Cardiac ventricle fibroblast (primary cell): Measurements from ENCODE around the gene WNT5B. TPM values are rescaled to one million over a fixed set of nuclear protein-coding genes. Genes with fewer than 3 reads are reported as not detected.

Experiments
- total RNA-seq: library from RNA; depleted of rRNA; stranded (reverse); fragments of >200 nt; gene quantifications from 2 replicates; pipeline ENCODE4 v1.2.3, GENCODE V29; 2015

Gene WNT5B
- total RNA-seq = 13.4 and 14.0 TPM in 2 replicates

GRCh38 chr12:1628666-1629337 is at the start of gene WNT5B:
TSS of gene WNT5B (plus strand) at chr12:1629231. CDS start at chr12:1631355, 2,124 bp downstream.

GRCh38 chr12:1594261-1595025 is 34.6 kb upstream of the WNT5B start, which contains the start of gene FBXL14:
TSS of gene FBXL14 (minus strand) at chr12:1594581. CDS start at chr12:1594066, 515 bp downstream.

GRCh38 chr12:1690578-1691122 is 61.6 kb downstream of the WNT5B start, which contains the start of gene ADIPOR2:
TSS of gene ADIPOR2 (plus strand) at chr12:1691070. CDS start at chr12:1754344, 63,274 bp downstream.

Other genes with a start within 250 kb of the WNT5B start
- 5.6 and 8.1 TPM in 2 replicates for gene FBXL14, start 34.6 kb upstream of the WNT5B start, total RNA-seq
- gene ADIPOR2, start 61.8 kb downstream of the WNT5B start, total RNA-seq = 20.1 and 24.5 TPM in 2 replicates
- not detected in 2 replicates for gene LRTM2, start 191.3 kb downstream of the WNT5B start, total RNA-seq